Measurements from ENCODE around the gene NRXN3. TPM values are rescaled to one million over a fixed set of nuclear protein-coding genes. Genes with fewer than 3 reads are reported as not detected.

The NRXN3 gene
- polyA plus RNA-seq, 1 donor from 2014 or later, result 110 TPM

- no peak overlapping the region for H3K27ac ChIP-seq (ENCODE audit: low read length)
- H2AFZ ChIP-seq (ENCODE audit: low read depth, low read length), result no peak overlapping the region
- H3K79me2 ChIP-seq (replicated peaks; ENCODE audit: insufficient read depth, low read length), result no peaks in the 10 kb centered on the region
- H3K9me2 ChIP-seq (ENCODE audit: insufficient read depth, low read length), result no peaks in the 10 kb centered on the region
- no peaks in the 10 kb centered on the region for H3K9me3 ChIP-seq (ENCODE audit: low read length)
- TF ChIP-seq REST (IDR thresholded peaks at IDR 0.05; ENCODE audit: borderline replicate concordance) (no peak), CTCF (IDR thresholded peaks at IDR 0.05; ENCODE audit: poor library complexity, severe bottlenecking) (no peak), POLR2AphosphoS5 (IDR thresholded peaks at IDR 0.05) (no peak), EP300 (conservative IDR thresholded peaks at IDR 0.05; ENCODE audit: poor library complexity, severe bottlenecking) (no peak), RAD21 (conservative IDR thresholded peaks at IDR 0.05) (no peak)
- no peak overlapping the region for H3K4me2 ChIP-seq (ENCODE audit: low read length)
- H3K36me3 ChIP-seq (ENCODE audit: insufficient read depth, low read length), result no peaks in the 10 kb centered on the region
- no peak overlapping the region for H3K4me3 ChIP-seq (ENCODE audit: low read length)
- H4K20me1 ChIP-seq (ENCODE audit: insufficient read depth), result no peaks in the 10 kb centered on the region
- H3K9ac ChIP-seq (ENCODE audit: low read length), result no peak overlapping the region
- H3F3A ChIP-seq (ENCODE audit: insufficient read depth, low read length, poor library complexity, severe bottlenecking), result no peaks in the 10 kb centered on the region
- H3K27me3 ChIP-seq (ENCODE audit: insufficient read depth, low read depth, low read length), result no peaks in the 10 kb centered on the region
Observed at GRCh38 chr14:78484028-78484427, 313.9 kb downstream of the NRXN3 start.

- no peaks in the 10 kb centered on the region for H4K20me1 ChIP-seq (ENCODE audit: insufficient read depth)
- no peaks in the 10 kb centered on the region for H3K27me3 ChIP-seq (ENCODE audit: insufficient read depth, low read depth, low read length)
- no peaks in the 10 kb centered on the region for H3K79me2 ChIP-seq (replicated peaks; ENCODE audit: insufficient read depth, low read length)
- H3K27ac ChIP-seq (ENCODE audit: low read length), result no peak overlapping the region
- H3K9me2 ChIP-seq (ENCODE audit: insufficient read depth, low read length), result no peaks in the 10 kb centered on the region
- H3K4me2 ChIP-seq (ENCODE audit: low read length), result no peak overlapping the region
- H3K4me3 ChIP-seq (ENCODE audit: low read length), result no peak overlapping the region
- no peaks in the 10 kb centered on the region for H3K36me3 ChIP-seq (ENCODE audit: insufficient read depth, low read length)
- no peak for TF ChIP-seq MXI1 (conservative IDR thresholded peaks at IDR 0.05; ENCODE audit: poor library complexity, severe bottlenecking)
- no peak for TF ChIP-seq EP300 (conservative IDR thresholded peaks at IDR 0.05; ENCODE audit: poor library complexity, severe bottlenecking)
- no peak for TF ChIP-seq REST (IDR thresholded peaks at IDR 0.05; ENCODE audit: borderline replicate concordance)
- TF ChIP-seq POLR2AphosphoS5 (IDR thresholded peaks at IDR 0.05), result no peak
- no peak for TF ChIP-seq SMC3 (conservative IDR thresholded peaks at IDR 0.05; ENCODE audit: poor library complexity)
- TF ChIP-seq TAF1 (IDR thresholded peaks at IDR 0.05; ENCODE audit: low read depth), result no peak
- no peak for TF ChIP-seq RAD21 (conservative IDR thresholded peaks at IDR 0.05)
- TF ChIP-seq EZH2 (IDR thresholded peaks at IDR 0.05; ENCODE audit: borderline replicate concordance, insufficient read depth, low read length, poor library complexity, severe bottlenecking), result no peak
- no peak for TF ChIP-seq CTCF (IDR thresholded peaks at IDR 0.05; ENCODE audit: poor library complexity, severe bottlenecking)
- no peak overlapping the region for H3K9ac ChIP-seq (ENCODE audit: low read length)
- no peak overlapping the region for H2AFZ ChIP-seq (ENCODE audit: low read depth, low read length)
- no peaks in the 10 kb centered on the region for H3K9me3 ChIP-seq (ENCODE audit: low read length)
- no peaks in the 10 kb centered on the region for H3F3A ChIP-seq (ENCODE audit: insufficient read depth, low read length, poor library complexity, severe bottlenecking)
Observed at GRCh38 chr14:78486081-78486480, 315.9 kb downstream of the NRXN3 start.
